GM19452 (cell line): ENCODE measurements around the gene KRTAP4-11.
"Not testable (repeated sequence)": the region's sequence is repeated elsewhere in the genome, so short reads cannot be mapped to it uniquely, and the experiment has no call there.

Experiments used
- ATAC-seq: cut with Tn5 transposase; IDR thresholded peaks from one replicate; pipeline ENCODE4 v1.9.1; 2021; ENCODE audit not compliant: unreplicated experiment

Gene KRTAP4-11

DNA sequence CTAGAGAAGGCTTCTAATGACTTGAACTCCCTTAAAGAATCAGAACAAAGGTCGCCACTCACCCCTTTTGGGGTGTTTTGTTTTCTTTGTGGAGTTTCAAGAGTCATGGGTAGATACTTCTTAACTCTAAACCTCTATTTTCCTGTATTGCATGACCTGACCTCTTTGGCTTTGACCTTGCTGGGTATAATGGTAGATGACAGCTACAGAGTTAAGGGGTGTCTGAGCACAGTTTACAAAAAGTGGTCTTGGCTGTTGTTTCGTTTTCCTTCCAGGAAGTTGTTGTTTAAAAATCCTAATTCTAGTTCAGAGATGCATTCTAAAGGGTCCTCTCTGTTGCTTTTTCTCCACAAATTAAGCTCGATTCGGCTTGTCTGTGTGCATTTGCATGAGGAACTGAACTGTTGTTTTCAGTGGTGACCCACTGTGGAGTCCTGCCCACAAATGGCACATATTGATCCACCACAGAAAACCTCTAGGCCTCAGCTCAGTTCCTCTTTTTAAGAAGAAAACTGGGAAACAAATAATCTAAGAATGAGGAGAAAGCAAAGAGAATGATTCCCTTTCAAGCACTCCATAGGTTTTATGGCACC lies 29.3 kb downstream of the KRTAP4-11 start:
- not testable (repeated sequence) for ATAC-seq

DNA sequence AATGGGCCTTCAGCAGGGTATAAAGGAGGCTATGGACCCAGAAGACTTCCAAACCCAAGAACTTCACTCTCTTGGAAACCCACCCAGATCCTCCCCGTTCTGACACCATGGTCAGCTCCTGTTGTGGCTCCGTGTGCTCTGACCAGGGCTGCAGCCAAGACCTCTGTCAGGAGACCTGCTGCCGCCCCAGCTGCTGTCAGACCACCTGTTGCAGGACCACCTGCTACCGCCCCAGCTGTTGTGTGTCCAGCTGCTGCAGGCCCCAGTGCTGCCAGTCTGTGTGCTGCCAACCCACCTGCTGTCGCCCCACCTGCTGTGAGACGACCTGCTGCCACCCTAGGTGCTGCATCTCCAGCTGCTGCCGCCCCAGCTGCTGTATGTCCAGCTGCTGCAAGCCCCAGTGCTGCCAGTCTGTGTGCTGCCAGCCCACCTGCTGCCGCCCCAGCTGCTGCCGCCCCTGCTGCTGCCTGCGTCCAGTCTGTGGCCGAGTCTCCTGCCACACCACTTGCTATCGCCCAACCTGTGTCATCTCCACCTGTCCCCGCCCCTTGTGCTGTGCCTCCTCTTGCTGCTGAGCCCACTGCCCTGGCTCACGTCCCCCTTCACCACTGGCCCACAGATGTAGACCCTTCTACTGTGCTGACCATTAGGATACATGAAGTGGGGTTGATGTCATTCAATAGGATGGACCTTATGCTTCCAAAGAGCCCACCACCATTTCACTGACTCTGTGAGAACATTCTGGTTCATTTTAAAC lies 33.9 kb downstream of the KRTAP4-11 start, which contains the start of gene KRTAP4-7:
Gene KRTAP4-7, plus strand, starts transcription at position 51 of the 757 bp plus-strand sequence. Its CDS starts 57 bp downstream, at position 108.
- ATAC-seq, result not testable (repeated sequence)

DNA sequence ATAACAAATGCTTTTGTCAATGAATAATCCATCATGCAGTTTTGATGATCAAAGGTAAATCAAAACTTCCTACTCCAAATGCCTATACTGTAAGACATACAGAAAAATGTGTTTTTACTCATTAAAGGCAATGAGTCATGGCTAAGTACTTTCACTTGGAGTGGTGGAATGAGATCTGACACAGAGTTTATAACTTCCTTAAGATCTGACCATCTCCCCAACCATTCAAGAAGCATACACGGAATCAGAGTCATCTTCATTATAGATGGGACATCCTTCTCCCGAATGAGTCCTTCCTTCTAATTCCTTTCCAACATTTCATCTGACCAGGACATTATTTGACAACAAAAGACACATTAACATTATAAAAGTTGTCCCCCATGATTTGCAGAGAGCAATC lies 34.7 kb downstream of the KRTAP4-11 start:
- ATAC-seq, result not testable (repeated sequence)

DNA sequence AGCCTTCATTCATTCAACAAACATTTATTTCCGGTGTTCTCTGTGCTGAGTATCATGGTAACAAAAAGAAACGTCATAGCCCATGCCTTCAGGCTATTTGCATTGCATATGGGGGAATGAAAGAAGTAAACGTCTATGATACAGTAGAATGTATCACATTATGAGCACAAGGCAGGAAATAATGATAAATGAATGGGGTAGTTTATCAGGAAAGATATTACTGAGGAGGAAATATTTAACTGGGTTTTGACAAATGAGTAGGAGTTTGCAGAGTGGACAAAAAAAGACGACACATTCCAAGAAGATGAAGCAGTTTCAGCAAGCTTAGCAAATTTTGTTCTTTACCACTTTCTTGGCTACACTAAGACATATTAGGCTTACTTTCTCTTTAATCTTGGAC lies 35.5 kb downstream of the KRTAP4-11 start:
- ATAC-seq, result no peak

DNA sequence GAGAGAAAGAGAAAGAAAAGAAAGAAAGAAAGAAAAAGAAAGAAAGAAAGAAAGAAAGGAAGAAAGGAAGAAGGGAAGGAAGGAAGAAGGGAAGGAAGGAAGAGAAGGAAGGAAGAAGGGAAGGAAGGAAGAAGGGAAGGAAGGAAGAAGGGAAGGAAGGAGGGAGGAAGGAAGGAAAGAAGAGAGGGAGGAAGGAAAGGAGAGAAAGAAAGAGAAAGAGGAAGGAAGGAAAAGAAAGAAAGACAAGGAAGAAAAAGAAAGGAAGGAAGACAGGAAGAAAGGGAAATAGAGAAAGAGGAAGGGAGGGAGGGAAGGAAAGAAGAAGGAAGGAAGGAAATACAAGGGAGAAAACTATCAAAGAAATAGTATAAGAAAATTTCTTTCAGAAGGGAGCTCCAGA lies 41.4 kb downstream of the KRTAP4-11 start:
- ATAC-seq, result no peak

DNA sequence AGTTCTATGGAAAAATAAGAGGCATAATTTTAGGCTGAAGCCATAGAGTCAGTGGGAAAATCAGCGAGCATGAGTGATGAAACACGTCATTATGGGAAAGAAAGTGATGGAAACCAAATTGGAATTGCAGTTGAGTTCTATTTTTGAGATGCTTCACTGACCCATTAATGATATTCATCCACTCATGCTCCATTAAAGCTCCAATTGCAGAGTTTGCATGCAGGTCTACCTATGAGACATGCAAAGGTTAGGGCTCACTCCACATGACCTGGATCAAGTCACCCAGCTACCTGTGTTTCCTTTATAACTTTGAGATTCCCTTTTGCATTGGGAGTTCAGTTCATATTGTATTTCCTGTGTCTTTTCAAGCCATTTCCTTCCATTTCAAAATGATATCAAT lies 44.5 kb downstream of the KRTAP4-11 start:
- ATAC-seq, result no peak

DNA sequence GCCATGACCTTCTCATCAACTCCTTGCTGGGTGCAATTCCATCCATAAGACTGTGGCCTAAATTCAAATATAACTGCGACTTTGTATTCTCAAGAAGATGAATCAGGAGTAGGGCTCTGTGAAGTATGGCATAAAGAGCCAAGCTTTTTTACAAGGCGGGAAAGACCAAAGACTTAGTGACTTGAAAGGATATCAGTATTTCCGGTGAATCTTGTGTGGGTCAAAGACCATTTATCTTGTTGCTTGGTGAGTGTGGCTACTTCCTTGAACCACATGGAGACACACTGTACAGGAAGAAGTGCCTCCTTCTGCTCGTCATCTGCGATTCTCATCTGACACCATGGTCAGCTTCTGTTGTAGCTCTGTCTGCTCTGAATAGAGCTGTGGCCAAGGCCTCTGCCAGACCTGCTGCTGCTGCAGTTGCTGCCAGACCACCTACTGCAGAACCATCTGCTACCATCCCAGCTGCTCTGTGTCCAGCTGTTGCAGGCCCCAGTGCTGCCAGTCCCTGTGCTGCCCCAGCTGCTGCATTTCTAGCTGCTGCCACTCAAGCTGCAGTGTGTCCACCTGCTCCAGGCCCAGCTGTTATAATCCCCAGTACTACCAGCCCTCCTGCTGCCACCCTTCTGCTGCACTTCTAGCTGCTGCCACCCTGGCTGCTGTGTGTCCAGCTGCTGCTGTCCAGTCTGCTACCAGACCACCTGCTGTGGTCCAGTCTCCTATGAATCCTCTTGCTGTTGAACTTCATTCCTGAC lies 46.4 kb downstream of the KRTAP4-11 start:
- ATAC-seq, result no peak

DNA sequence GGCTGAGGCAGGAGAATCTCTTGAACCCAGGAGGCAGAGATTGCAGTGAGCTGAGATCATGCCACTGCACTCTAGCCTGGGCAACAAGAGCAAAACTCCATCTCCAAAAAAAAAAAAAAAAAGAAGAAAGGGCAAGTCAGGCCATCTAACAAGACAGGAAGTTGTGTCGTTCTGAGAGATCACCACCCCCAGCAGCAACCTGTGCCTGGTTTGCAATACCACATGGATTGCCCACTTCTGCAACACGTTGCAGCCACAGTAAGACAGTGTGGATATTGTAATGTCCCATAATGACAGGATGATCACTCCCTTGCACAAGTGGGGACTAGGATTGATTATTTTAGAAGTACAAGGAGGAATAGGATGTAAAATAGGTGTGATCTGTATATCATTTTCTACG lies 49.1 kb downstream of the KRTAP4-11 start:
- ATAC-seq, result no peak

DNA sequence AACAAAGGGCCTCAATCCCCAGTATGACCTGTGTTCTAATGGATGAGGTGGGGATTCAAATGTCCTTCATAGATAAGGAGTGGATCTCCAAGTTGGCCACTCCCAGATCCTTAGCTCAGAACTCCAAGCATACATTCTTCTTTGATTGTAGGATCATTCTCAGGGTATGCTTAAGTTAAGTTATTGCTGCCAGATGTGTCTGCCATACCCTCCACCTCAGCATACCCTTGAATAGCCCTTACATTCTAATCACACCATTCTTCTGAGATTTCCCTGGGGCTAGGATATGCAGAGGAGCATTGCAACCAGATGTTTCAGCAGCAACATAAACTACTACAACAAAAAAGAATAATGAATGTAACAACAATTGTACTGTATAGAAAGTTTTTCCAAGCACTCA lies 50.9 kb downstream of the KRTAP4-11 start:
- ATAC-seq, result no peak
